Duodenal mucosa (tissue), 2 donors: ENCODE data around the gene GAS2L3.

Source experiments
- H3K27ac ChIP-seq: one replicate; pipeline ENCODE4 v1.7.0; 2013; ENCODE audit warnings: low read depth, low read length
- H3K27me3 ChIP-seq, 2 donors: one replicate each; pipeline ENCODE4 v1.7.0; 2013; ENCODE audit warnings: low read length in 2 of 2, control low read depth in 1 of 2; ENCODE audit not compliant: insufficient read depth in 2 of 2, control insufficient read depth in 1 of 2
- H3K36me3 ChIP-seq, 2 donors: one replicate each; pipeline ENCODE4 v1.7.0; 2013; ENCODE audit warnings: low read length in 2 of 2, control low read depth in 1 of 2; ENCODE audit not compliant: insufficient read depth in 2 of 2, control insufficient read depth in 1 of 2
- H3K4me1 ChIP-seq, 2 donors: one replicate each; pipeline ENCODE4 v1.7.0; 2013; ENCODE audit warnings: low read length in 2 of 2, control low read depth in 1 of 2; ENCODE audit not compliant: insufficient read depth in 2 of 2, control insufficient read depth in 1 of 2
- H3K4me3 ChIP-seq, 2 donors: one replicate each; pipeline ENCODE4 v1.7.0; 2013; ENCODE audit warnings: low read length in 2 of 2, low read depth in 1 of 2
- H3K9ac ChIP-seq, 2 donors: one replicate each; pipeline ENCODE4 v1.7.0; 2013; ENCODE audit warnings: low read length in 2 of 2, low read depth in 1 of 2
- H3K9me3 ChIP-seq, 2 donors: one replicate each; pipeline ENCODE4 v1.7.0; 2013; ENCODE audit warnings: low read length in 2 of 2, control low read depth in 1 of 2; ENCODE audit not compliant: control insufficient read depth in 1 of 2

The GAS2L3 gene

DNA sequence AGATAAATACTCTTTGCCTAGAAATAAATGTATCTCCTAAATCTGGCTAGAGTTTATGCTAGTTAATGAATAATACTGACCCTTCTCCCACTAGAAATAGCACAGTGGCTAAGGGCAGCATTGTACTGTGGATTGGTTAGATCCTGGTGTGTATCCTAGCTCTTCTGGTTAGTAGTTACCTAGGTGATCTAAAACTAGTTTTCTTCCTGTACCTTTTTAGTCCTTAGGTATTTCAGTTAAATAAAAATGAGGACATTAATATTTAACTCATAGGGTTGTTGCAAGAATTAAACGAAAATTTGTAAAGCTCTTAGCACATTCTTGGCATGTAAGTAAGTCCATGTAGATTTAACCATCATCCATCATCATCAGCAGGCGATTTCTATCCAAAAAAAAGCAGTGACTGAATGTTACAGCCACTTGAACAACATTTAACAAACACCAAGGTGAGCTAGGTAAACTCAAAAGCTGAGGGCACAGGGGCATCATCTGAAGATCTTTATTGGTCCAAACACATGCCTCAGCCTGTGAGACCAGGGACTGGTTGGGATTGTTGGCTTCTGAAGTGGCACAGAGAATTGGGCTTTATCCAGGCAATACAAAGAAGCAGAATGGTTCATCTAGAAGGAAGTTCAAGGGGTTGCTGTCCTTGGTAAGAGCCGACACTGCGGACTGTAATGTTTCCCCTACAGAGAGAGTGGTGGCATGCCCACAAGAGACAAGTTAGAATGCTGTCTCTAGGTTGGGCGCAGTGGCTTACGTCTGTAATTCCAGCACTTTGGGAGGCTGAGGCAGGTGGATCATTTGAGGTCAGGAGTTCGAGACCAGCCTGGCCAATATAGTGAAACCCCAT lies 100.8 kb downstream of the GAS2L3 start:
- no peaks in the 10 kb centered on the region for H3K9me3 ChIP-seq
- H3K36me3 ChIP-seq = no peaks in the 10 kb centered on the region
- H3K4me1 ChIP-seq = no peaks in the 10 kb centered on the region
- H3K4me3 ChIP-seq = no peak overlapping the region
- no peak overlapping the region for H3K27ac ChIP-seq
- H3K9ac ChIP-seq = no peak overlapping the region
- no peaks in the 10 kb centered on the region for H3K27me3 ChIP-seq
